Activated naive CD4-positive, alpha-beta T cell treated with anti-CD3 and anti-CD28 coated beads, Interleukin-2, amount 50 U/mL, for 72 hours (primary cell): ENCODE data around the gene RRP9. TPM values are rescaled to one million over a fixed set of nuclear protein-coding genes. Genes with fewer than 3 reads are reported as not detected.
A peak's percentile ranks its signal among the peaks of the same experiment; 100 is the strongest.
"Not testable (repeated sequence)": the region's sequence is repeated elsewhere in the genome, so short reads cannot be mapped to it uniquely, and the experiment has no call there.

ENCODE experiments used
- ATAC-seq, 2 donors: fragments of 150-1000 bp; cut with Tn5 transposase; 2 replicates each; pipeline ENCODE4 v1.10.0; 2021; ENCODE audit warnings: mild to moderate bottlenecking in 2 of 2, moderate library complexity in 2 of 2
- DNase-seq, 2 donors: peaks; one replicate each; pipeline ENCODE4 v3.0.0; 2021 to 2022; ENCODE audit warnings: low spot score in 2 of 2
- H3K27ac Mint-ChIP-seq, 2 donors: one replicate each; pipeline ENCODE4 v1.8.0; 2022; ENCODE audit warnings: mild to moderate bottlenecking in 2 of 2, mixed read lengths in 2 of 2
- H3K36me3 Mint-ChIP-seq, 2 donors: one replicate each; pipeline ENCODE4 v1.8.0; 2022; ENCODE audit warnings: mixed read lengths in 2 of 2
- H3K9me3 Mint-ChIP-seq, 2 donors: one replicate each; pipeline ENCODE4 v1.8.0; 2022; ENCODE audit warnings: mixed read lengths in 2 of 2
- total RNA-seq, 2 donors: library from RNA; stranded (reverse); gene quantifications; one replicate each; pipeline ENCODE4 v1.2.3, GENCODE V29; 2022

The RRP9 gene, protein sequence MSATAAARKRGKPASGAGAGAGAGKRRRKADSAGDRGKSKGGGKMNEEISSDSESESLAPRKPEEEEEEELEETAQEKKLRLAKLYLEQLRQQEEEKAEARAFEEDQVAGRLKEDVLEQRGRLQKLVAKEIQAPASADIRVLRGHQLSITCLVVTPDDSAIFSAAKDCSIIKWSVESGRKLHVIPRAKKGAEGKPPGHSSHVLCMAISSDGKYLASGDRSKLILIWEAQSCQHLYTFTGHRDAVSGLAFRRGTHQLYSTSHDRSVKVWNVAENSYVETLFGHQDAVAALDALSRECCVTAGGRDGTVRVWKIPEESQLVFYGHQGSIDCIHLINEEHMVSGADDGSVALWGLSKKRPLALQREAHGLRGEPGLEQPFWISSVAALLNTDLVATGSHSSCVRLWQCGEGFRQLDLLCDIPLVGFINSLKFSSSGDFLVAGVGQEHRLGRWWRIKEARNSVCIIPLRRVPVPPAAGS
- 10 to 100 TPM; 23.6 to 33.0 TPM for total RNA-seq

DNA sequence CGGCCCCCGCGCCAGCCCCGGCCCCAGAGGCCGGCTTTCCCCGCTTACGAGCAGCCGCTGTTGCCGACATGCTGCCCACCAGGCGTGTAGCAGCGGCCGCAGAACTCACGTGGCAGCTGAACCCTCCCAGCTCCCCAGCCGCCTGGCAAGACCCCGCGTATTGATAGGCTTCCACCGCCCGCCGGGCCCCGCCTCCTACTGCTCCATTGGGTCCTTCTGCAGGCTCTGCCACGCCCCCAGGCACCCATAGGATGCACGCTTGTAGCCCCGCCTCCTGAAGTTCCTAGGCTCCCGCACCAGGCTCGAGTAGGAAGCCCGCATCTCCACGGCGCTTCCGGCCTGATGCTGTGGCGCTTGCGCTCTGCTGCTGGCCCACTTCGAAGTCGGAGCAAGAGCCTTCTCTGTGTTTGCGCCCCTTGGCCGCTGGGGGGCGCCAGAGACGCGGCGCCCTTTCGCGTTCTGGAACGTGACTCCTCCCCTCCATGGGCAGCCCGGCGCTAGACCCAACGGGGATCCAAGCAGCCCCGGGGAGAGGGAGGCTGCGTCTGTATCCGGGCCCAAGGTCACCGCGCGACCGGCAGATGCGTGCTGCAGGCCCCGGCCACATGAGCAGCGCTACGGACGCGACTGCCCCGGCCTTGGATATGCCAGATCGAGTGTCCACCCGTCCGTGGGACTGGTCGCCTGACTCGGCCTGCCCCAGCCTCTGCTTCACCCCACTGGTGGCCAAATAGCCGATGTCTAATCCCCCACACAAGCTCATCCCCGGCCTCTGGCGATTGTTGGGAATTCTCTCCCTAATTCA is at the start of gene RRP9, which contains the start of gene PARP3:
RRP9 (minus strand) TSS at position 107 of the 805 bp plus-strand sequence; CDS start at position 70, 37 bp downstream.
PARP3 (plus strand) TSS at position 566 of the 805 bp plus-strand sequence. CDS start 993 bp downstream, outside the sequence.
- peak; percentile 92 to 95 for ATAC-seq
- peaks cover 15 to 22% of the 10 kb centered on the region in 2 donors for H3K36me3 Mint-ChIP-seq

DNA sequence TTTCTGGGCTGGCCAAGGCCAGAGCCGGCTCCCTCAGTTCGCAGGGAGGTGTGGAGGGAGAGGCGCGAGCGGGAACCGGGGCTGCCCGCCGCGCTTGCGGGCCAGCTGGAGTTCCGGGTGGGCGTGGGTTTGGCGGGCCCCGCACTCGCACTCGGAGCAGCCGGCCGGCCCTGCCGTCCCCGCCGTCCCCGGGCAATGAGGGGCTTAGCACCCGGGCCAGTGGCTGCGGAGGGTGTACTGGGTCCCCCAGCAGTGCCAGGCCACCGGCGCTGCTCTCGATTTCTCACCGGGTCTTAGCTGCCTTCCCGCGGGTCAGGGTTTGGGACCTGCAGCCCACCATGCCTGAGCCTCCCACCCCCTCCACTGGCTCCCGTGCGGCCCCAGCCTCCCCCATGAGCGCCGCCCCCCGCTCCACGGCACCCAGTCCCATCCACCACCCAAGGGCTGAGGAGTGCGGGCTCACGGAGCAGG is 48.8 kb upstream of the RRP9 start:
- peaks cover 27 to 39% of the 10 kb centered on the region in 2 donors for H3K36me3 Mint-ChIP-seq
- DNase-seq, H3K9me3 Mint-ChIP-seq, ATAC-seq, H3K27ac Mint-ChIP-seq: not testable (repeated sequence)

More for the DNA sequence above, at the start of gene RRP9, which contains the start of gene PARP3:
- Mint-ChIP-seq H3K9me3 (no peaks in the 10 kb centered on the region), H3K27ac (peak within 1 kb of the TSS; percentile 91 to 93)
- DNase-seq: peak; percentile 98 to 100

DNA sequence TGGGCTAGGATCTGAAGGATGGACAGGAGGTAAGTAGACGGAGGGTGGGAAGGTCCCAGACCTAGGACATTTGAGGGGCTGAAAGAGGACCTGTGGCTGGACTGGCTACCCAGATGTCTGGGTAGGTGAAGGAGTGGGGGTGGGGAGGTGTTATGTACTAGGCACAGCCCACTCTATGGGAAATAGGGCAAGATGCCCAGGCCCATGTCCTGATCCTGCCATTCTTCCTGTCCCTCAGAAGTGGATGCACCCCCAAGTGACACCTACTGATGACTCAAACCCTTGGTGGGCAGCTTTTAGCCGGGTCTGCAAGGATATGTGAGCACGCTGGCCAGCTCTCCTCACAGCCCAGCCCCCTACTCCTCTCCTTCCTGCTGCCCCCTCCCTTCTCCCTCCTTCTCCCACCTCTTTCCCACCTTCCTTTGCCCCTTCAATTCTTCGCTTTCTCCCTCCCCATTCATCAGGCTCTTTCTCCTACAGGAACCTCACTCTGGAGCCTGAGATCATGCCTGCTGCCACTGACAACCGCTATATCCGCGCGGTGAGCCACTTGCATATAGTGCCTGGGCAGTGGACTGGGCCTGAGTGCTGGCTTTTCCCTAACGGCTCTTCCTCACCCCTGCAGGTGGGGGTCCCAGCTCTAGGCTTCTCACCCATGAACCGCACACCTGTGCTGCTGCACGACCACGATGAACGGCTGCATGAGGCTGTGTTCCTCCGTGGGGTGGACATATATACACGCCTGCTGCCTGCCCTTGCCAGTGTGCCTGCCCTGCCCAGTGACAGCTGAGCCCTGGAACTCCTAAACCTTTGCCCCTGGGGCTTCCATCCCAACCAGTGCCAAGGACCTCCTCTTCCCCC is 46.8 kb upstream of the RRP9 start:
- H3K9me3 Mint-ChIP-seq: no peaks in the 10 kb centered on the region
- DNase-seq (no peak), ATAC-seq (peak; percentile 6 to 9)
- peak overlapping the region; percentile 18 to 90 for H3K27ac Mint-ChIP-seq
- H3K36me3 Mint-ChIP-seq: peaks cover 7 to 19% of the 10 kb centered on the region in 2 donors

DNA sequence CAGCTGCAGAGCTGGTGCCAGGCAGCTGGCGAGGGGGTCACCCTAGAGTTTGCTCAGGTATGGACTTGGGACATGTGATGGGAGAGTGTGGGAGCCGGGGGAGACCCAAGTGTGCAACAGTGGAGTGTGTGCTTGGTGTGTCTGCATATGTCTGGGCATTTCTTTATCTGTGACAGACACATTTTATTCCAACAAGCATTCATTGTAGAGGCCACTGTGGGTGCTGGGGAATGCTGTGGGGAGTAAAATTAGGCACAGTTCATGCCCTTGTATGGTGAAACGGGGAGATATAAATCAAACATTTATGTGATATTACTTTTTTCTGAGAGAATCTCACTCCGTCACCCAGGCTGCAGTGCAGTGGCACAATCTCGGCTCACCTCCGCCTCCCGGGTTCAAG is 45.9 kb upstream of the RRP9 start:
- DNase-seq (no peak), ATAC-seq (no peak)
- Mint-ChIP-seq H3K9me3 (no peaks in the 10 kb centered on the region), H3K36me3 (peaks cover 4 to 10% of the 10 kb centered on the region in 2 donors), H3K27ac (peak overlapping the region; percentile 18 to 79)

DNA sequence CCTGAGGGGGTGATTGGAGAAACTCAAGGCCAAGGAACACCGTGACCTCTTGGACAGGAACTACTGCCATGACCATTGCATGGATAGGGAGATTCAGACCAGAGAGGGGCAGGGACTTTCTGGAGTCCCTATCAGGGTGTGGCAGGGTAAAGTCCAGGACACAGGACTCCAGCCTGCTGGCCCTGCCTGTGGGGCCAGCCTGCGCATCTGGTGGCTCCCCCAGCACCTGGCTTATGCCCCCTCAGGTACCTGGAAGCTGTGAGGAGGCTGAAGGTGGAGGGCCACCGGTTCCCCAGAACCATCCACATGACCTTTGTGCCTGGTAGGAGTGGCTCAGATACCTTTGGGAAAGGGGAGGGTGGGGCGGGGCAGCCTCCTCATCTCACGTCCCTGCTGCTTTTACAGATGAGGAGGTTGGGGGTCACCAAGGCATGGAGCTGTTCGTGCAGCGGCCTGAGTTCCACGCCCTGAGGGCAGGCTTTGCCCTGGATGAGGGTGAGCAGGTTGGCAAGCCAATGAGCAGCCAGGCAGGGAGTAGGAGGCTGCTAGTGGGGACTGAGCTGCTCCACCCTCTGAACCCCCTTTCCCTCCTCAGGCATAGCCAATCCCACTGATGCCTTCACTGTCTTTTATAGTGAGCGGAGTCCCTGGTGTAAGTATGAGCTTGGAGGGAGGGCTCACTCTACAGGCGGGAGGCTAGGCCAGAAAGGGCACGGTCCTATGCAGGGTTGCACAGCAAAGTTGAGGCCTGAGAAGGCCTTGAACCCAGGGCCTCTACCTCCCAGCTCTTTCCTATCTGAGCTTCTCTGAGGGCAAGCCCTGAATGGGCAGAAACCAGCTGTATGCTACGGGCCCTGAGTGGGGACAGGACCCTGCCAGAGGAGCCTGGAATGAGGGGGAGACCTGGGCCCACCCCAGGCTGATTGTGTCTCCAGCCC is 44.6 kb upstream of the RRP9 start:
- no peaks in the 10 kb centered on the region for H3K9me3 Mint-ChIP-seq
- peak overlapping the region in 1 of 2 donors; percentile 76 for H3K27ac Mint-ChIP-seq
- DNase-seq (no peak), ATAC-seq (no peak)
- H3K36me3 Mint-ChIP-seq: peaks cover 0 to 3% of the 10 kb centered on the region in 2 donors

DNA sequence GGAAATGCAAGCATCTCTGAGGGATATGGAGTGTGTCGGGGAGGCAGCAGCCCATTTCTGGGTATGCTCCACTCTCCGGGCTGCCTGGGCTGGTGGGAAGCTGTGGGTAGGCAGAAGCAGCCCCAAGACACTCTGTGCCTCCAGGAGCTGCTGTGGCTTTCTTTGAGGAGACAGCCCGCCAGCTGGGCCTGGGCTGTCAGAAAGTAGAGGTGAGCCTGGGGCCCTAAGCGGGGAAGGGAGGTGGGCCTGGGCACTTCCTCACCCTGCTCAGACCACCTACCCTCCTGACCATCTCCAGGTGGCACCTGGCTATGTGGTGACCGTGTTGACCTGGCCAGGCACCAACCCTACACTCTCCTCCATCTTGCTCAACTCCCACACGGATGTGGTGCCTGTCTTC is 43.4 kb upstream of the RRP9 start:
- ATAC-seq: no peak
- peak overlapping the region in 1 of 2 donors; percentile 90 for H3K27ac Mint-ChIP-seq
- DNase-seq: no peak
- no peaks in the 10 kb centered on the region for H3K36me3 Mint-ChIP-seq
- H3K9me3 Mint-ChIP-seq: no peaks in the 10 kb centered on the region

DNA sequence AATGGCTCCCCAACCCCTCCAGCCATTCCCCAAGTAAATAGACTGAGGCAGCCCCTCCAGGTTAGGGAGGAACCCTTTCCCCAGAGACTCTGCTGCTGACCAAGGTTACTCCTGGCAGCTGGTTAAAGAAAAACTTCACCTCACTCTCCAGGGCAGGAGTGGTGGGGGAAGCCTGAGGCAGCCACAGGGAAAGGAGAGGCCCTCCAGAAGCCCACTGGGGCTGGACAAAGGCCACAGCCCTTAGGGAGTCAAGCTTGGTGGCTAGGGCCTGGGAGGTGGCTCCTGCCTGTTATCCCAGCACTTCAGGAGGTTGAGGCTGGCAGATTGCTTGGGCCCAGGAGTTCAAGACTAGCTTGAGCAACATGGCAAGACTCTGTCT is 42.6 kb upstream of the RRP9 start:
- Mint-ChIP-seq H3K27ac (peak overlapping the region; percentile 88 to 90), H3K9me3 (no peaks in the 10 kb centered on the region), H3K36me3 (no peaks in the 10 kb centered on the region)
- DNase-seq (no peak), ATAC-seq (no peak)

DNA sequence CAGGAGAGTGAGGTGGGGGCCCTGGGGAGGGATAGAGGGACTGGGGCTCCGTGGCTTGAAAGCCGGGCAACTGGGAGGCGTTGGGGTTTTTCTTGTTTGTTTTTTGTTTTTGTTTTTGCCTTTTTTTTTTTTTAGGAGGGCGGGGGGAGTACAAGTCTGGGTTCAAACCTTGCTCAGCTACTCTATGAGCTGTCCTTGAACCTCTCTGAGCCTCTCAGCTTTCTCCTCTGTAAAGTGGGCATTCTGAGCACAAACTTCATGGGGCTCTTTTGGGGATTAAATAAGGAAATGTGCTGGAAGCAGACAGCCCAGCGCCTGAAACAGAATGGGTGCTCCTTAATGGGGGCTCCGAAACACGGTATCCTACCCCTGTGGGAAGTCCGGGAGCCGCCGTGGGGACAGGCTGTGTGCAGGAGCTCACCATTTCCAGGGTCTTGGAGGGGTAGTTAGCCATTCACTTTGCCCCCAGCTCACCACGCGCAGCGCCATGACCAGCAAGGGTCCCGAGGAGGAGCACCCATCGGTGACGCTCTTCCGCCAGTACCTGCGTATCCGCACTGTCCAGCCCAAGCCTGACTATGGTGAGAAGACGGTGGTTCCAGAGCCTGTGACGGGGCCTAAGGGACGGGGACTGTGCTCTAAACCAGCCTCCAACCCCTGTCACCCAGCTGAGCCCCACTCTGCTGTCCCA is 42.0 kb upstream of the RRP9 start:
- H3K9me3 Mint-ChIP-seq: no peaks in the 10 kb centered on the region
- no peak for DNase-seq
- ATAC-seq: no peak
- H3K27ac Mint-ChIP-seq: peak overlapping the region; percentile 90 to 92
- H3K36me3 Mint-ChIP-seq: no peaks in the 10 kb centered on the region

DNA sequence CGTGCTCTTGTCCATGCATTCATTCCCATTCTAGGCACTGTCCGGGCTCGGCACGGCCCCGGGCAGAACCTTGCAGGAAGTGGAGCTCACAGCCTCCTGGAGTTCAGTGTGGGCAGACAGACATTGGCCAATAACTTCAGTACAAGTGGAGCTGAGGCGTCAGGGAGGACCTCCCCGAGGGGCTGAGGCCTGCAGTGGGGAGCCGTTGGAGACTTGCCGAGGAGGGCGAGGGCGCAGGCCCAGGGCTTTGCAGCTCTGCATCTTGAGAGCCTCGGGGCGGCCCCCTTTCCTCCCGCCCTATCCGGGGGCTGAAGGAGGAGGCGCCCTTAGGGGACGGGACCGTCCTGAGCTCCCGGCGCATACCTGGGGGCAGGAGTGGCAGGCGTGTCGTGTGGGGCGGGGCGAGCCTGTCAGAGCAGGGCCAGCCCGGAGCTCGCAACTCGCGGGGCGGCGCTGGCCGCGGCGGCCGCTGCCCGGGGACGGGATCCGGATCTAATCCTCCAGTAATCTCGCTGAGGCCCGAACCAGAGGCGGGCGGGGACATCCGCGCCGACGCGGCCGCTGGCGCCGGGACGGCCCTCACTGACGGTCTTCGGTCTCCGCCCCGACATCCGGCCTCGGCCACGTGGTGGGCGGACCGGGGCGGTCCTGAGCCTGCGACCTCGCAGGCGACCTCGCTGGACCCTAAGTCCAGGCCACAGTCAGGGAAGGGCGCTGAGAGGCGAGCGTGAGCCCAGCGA is 41.3 kb upstream of the RRP9 start, which contains the start of gene ACY1:
ACY1 (plus strand) TSS at position 698 of the 740 bp plus-strand sequence. CDS start 530 bp downstream, outside the sequence.
- ATAC-seq (peak; percentile 84 to 87), DNase-seq (peak; percentile 81 to 90)
- Mint-ChIP-seq H3K36me3 (no peaks in the 10 kb centered on the region), H3K27ac (peak within 1 kb of the TSS; percentile 90 to 92), H3K9me3 (no peaks in the 10 kb centered on the region)

DNA sequence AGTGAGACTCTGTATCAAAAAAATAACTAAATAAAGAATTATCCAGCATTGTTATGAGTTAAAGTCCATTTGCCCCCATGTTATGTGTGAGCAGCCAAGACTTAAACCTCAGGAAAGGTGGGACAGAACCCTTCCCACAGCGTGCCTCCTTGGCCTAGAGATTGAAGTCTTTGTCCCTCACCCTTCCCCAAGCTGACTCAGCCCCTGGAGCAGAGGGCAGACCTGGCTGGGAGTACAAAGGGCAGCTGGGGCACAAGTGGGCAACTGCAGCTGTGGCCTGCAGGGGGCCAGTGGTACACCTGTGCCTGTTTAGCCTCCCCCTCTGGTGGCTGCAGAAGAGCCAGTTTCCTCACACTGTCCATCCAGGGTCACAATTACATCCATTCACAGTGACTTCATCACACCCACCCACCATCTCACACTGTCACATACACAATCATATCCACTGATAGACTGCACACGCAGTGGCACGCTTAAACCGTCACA is 40.7 kb upstream of the RRP9 start:
- H3K36me3 Mint-ChIP-seq: no peaks in the 10 kb centered on the region
- ATAC-seq (peak; percentile 42 to 54), DNase-seq (peak in 1 of 2 donors; percentile 45)
- peak overlapping the region; percentile 89 to 90 for H3K27ac Mint-ChIP-seq
- H3K9me3 Mint-ChIP-seq: no peaks in the 10 kb centered on the region

DNA sequence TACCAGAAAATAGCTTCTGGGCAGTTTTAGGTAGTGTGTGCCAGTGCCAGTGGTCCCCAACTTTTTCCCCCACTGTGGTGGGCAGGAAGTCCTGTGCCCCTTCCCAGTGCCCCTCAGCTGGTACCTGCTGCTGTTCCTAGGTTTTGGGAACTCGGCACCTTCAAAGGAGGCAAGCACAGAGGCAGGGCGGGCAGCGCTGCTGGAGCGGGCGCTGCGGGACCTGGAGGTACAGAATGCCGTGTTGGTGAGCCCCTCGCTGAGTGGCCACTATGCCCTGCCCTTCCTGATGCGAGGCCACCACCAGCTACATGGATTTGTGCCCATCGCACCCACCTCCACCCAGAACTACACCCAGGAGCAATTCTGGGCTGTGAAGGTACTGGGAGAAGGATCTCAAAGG is 38.5 kb upstream of the RRP9 start:
- Mint-ChIP-seq H3K27ac (no peak overlapping the region), H3K9me3 (no peaks in the 10 kb centered on the region), H3K36me3 (peaks cover 0 to 4% of the 10 kb centered on the region in 2 donors)
- no peak for ATAC-seq
- DNase-seq: no peak

DNA sequence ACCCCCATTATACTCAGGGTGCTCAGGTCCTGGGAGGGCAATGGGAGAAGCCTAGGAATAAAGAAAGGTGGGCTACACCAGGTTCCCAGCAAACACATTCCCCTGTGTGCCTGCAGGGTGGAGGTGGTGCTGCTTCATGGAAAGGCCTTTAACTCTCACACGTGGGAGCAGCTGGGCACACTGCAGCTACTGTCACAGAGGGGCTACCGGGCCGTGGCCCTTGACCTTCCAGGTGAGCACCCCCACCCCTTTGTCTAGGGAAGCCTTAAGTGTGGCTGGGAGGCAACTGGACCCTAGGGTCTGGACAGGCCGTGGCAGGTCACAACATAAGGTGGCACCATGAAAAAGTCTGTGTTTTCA is 36.4 kb upstream of the RRP9 start:
- DNase-seq (no peak), ATAC-seq (no peak)
- H3K27ac Mint-ChIP-seq: no peak overlapping the region
- no peaks in the 10 kb centered on the region for H3K9me3 Mint-ChIP-seq
- peaks cover 5 to 12% of the 10 kb centered on the region in 2 donors for H3K36me3 Mint-ChIP-seq

DNA sequence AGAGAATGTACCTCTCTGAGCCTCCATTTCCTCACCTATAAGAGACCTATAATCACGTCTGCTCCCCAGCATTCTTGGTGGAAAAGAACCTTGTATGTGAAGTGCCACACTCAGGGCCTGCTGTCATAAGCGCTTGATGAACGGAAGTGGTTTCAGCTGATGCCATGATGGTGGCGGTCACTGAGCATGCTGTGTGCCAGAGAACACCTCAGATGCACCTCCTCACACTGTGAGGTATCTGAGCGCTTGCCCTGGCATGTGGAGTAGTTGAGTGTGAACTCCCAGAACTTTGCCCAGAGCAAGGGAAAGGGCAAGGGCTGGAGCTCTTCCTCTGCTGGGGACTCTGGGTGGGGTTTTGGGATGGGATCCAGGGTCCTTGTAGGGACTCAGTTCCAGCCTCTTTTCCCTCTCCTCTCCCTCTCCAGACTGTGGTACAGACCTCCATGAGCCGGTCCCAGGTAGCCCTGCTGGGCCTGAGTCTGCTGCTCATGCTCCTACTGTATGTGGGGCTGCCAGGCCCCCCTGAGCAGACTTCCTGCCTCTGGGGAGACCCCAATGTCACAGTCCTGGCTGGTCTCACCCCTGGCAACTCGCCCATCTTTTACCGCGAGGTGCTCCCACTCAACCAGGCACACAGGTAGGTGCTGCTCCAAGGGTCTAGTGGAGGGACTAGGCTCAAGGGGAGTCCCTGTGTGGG is 35.9 kb upstream of the RRP9 start:
- DNase-seq (no peak), ATAC-seq (no peak)
- Mint-ChIP-seq H3K27ac (peak overlapping the region in 1 of 2 donors; percentile 1), H3K36me3 (peaks cover 5 to 12% of the 10 kb centered on the region in 2 donors), H3K9me3 (no peaks in the 10 kb centered on the region)
